Measurements from ENCODE around the gene SIX3. TPM values are rescaled to one million over a fixed set of nuclear protein-coding genes. Genes with fewer than 3 reads are reported as not detected.

The SIX3 gene
- total and polyA plus RNA-seq, 2 of the 4 experiments (the other 2 are of a cell fraction): not detected

DNA sequence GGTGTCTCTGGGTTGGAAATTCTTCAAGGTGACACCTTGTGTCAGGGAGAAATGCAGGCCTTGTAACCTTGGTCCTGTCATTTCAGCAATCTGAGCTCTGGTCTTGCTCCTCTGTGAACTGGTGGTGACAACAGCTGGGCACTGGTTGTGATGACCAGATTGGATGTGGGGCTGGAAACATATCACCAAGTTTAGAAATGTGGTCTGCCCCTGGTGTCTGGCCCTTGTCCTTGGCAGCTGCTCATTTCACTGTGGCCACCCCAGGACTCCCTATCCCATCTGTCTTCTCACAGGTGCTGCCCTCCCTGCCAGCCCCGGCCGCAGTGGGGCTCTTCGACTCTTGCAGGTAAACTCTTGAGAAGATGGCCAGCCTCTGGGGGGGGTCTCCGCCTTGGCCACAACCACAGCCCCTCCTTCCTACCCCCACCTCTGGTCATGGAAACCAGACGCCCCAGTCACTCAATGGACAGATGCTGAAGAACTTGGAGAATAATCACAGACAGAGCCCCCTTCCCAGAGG, 20.7 kb downstream of the SIX3 start:
- Histone ChIP-seq H3K9ac (ENCODE audit: low read depth, low read length) (no peak overlapping the region), H3K9me1 (ENCODE audit: insufficient read depth, low read length) (peaks cover 6% of the 10 kb centered on the region; the same call in 1 of the 2 replicates), H3K36me3 (ENCODE audit: control insufficient read depth, insufficient read depth, low read length) (no peaks in the 10 kb centered on the region), H4K8ac (ENCODE audit: low read depth in 2 of 2, low read length in 2 of 2) (no peak overlapping the region), H2BK20ac (ENCODE audit: low read depth, low read length) (no peak overlapping the region), H2BK120ac (ENCODE audit: low read depth, low read length) (no peak overlapping the region), H2AFZ (replicated peaks; ENCODE audit: low read length, poor library complexity) (no peak overlapping the region), H2BK15ac (ENCODE audit: low read depth, low read length) (no peak overlapping the region), H3K27me3 (ENCODE audit: control insufficient read depth, insufficient read depth, low read length) (peaks cover 30% of the 10 kb centered on the region), H3K9me3 (ENCODE audit: control insufficient read depth, insufficient read depth, low read length) (no peaks in the 10 kb centered on the region), H4K91ac (ENCODE audit: insufficient read depth, low read depth, low read length) (no peak overlapping the region), H3K4me1 (ENCODE audit: control insufficient read depth, insufficient read depth, low read length) (no peaks in the 10 kb centered on the region), H3K27ac (ENCODE audit: insufficient read depth, low read length) (no peak overlapping the region), H3K18ac (ENCODE audit: low read depth, low read length) (no peak overlapping the region), H2AK9ac (replicated peaks; ENCODE audit: low read depth, low read length, poor library complexity) (no peak overlapping the region), H3K79me1 (ENCODE audit: low read depth in 1 of 2, low read length in 2 of 2) (no peaks in the 10 kb centered on the region), H3K4me3 (ENCODE audit: insufficient read depth, low read depth, low read length) (no peak overlapping the region), H3K23ac (ENCODE audit: low read depth, low read length) (no peak overlapping the region), H2AK5ac (ENCODE audit: low read depth, low read length) (no peak overlapping the region), H3K56ac (ENCODE audit: extremely low read depth, insufficient read depth, low read length) (no peak overlapping the region), H3K14ac (replicated peaks; ENCODE audit: low read depth, low read length) (no peak overlapping the region), H3K4ac (ENCODE audit: low read depth, low read length) (no peak overlapping the region), H2BK5ac (ENCODE audit: low read depth, low read length, poor library complexity, severe bottlenecking) (no peak overlapping the region), H4K5ac (ENCODE audit: low read depth, low read length) (no peak overlapping the region), H4K20me1 (ENCODE audit: insufficient read depth, low read length) (peaks cover 5% of the 10 kb centered on the region), H3K4me2 (ENCODE audit: low read depth, low read length) (no peak overlapping the region)
- POLR2A ChIA-PET (ENCODE audit: unreplicated experiment): no interaction called here
- in situ Hi-C loops (cut with MboI; ENCODE audit: low sequenced_read_pairs): loop anchor here (10.0 to 25.0 kb wide), 2 partner anchors 475 to 917 kb away; no protein-coding TSS in a partner anchor
- intact Hi-C loops (cut with micrococcal nuclease): no loop called here
- DNase-seq (no peak), ATAC-seq (ENCODE audit: low read depth) (no peak)
- dilution Hi-C loops (cut with HindIII; ENCODE audit: low sequenced_read_pairs, unreplicated experiment): no loop called here
- CTCF ChIA-PET: no interaction called here
- TF ChIP-seq RAD21 (IDR thresholded peaks at IDR 0.05; ENCODE audit: low read length) (no peak), CEBPB (IDR thresholded peaks at IDR 0.05; ENCODE audit: low read depth, low read length) (no peak), ELK1 (IDR thresholded peaks at IDR 0.05; ENCODE audit: borderline replicate concordance, low read depth, low read length) (no peak)
- no TSS peak for BruUV-seq (replicated peaks)
- no CpG with 5 or more reads among the region's 5 CpGs for WGBS, 2 experiments (ENCODE audit: extremely low coverage in 2 of 2, insufficient read length in 1 of 2)
